ENCODE results near the gene WASF2.
"Not testable (repeated sequence)": the region's sequence is repeated elsewhere in the genome, so short reads cannot be mapped to it uniquely, and the experiment has no call there.

Gene WASF2

DNA sequence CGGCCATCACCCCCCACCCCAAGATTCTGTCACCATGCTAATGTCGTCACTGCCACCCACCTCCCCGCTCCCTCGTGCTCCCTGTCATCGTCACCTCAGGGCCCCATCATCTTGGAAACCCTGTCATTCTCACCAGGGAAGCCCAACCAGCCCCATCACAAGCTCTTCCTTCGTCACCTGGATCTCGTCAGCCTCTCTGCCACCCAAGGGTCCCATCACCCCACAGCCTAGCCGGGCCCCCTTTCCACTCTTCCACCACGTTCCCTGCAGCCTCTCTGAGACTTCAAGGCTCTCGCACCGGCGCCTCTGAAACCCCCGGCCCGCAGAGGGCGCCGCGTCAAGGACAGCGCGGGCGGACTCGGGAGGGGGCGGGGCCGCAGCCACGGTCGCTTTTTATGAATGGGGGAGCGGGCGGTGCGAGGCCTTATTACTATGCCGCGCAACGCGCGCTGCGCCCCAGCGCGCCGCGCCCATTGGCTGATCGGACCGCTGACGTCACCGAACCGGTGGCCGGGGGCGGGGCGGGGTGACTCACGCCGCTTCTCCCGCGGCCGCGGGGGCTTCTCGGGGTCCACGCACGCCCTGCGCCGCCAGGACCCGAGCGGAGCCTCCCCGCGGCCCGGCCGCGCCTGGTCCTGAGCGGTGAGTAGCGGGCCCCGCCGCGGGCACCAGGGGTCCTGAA lies 97.7 kb downstream of the WASF2 start, which contains the start of gene GPR3:
TSS of gene GPR3 (plus strand) at position 527 of the 682 bp plus-strand sequence. CDS start 1,177 bp downstream, outside the sequence.
- Histone ChIP-seq H3K4me3 (ENCODE audit: insufficient read depth, low read length, poor library complexity, severe bottlenecking) (peak within 1 kb of the TSS; percentile 64), H3K4me2 (ENCODE audit: low read depth, low read length, poor library complexity, severe bottlenecking) (peak within 1 kb of the TSS; percentile 85), H3K9me3 (ENCODE audit: insufficient read depth, low read length) (no peaks in the 10 kb centered on the region), H3K9me2 (replicated peaks; ENCODE audit: insufficient read depth, low read length) (no peaks in the 10 kb centered on the region), H3F3A (ENCODE audit: insufficient read depth) (no peaks in the 10 kb centered on the region), H3K79me2 (ENCODE audit: insufficient read depth, low read length) (no peaks in the 10 kb centered on the region), H2AFZ (ENCODE audit: low read depth, low read length, severe bottlenecking) (peak within 1 kb of the TSS; percentile 97), H3K27me3 (ENCODE audit: low read length) (no peaks in the 10 kb centered on the region), H3K36me3 (ENCODE audit: low read length) (no peaks in the 10 kb centered on the region), H3K27ac (ENCODE audit: low read depth, low read length) (no peak within 1 kb of the TSS), H3K9ac (ENCODE audit: low read length) (peak within 1 kb of the TSS; percentile 73), H4K20me1 (ENCODE audit: low read depth, low read length) (no peaks in the 10 kb centered on the region)
- no peak for TF ChIP-seq EZH2phosphoT487 (conservative IDR thresholded peaks at IDR 0.05; ENCODE audit: low read length)
- TF ChIP-seq, protein P1, sequence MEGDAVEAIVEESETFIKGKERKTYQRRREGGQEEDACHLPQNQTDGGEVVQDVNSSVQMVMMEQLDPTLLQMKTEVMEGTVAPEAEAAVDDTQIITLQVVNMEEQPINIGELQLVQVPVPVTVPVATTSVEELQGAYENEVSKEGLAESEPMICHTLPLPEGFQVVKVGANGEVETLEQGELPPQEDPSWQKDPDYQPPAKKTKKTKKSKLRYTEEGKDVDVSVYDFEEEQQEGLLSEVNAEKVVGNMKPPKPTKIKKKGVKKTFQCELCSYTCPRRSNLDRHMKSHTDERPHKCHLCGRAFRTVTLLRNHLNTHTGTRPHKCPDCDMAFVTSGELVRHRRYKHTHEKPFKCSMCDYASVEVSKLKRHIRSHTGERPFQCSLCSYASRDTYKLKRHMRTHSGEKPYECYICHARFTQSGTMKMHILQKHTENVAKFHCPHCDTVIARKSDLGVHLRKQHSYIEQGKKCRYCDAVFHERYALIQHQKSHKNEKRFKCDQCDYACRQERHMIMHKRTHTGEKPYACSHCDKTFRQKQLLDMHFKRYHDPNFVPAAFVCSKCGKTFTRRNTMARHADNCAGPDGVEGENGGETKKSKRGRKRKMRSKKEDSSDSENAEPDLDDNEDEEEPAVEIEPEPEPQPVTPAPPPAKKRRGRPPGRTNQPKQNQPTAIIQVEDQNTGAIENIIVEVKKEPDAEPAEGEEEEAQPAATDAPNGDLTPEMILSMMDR (IDR thresholded peaks at IDR 0.05; ENCODE audit: insufficient read depth, low read length, poor library complexity, severe bottlenecking) = peak; percentile 65

DNA sequence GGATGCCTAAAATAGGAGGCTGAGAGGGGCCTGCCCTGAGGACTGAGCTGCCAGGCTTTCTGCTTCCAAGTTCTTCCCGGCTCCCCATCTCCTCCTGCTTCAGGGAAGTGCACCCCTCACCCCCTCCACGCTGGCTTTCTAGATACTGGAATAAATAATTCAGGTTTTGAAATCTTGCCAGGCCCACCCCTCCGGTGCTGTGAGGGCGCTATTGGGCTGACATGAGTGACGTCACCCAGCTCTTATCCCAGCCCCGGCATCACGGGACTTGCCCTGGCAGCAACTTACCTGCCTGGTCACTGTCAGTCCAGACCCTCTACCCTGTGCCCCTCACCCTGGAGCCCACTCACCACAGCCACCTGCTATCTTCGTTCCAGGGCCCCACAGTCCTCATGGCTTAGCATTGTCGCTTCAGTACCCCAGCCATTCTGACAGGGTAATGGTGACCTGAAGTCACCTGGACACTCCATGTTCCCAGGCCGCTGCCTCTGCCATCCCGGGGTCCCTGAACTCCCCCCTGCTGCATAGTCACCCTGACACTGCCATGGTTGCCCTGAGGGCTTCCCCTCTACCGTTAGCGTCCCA lies 98.4 kb downstream of the WASF2 start:
- H3F3A ChIP-seq (ENCODE audit: insufficient read depth) = no peaks in the 10 kb centered on the region
- no peaks in the 10 kb centered on the region for H3K36me3 ChIP-seq (ENCODE audit: low read length)
- H2AFZ ChIP-seq (ENCODE audit: low read depth, low read length, severe bottlenecking) = peak overlapping the region; percentile 86
- TF ChIP-seq, protein P1 (IDR thresholded peaks at IDR 0.05; ENCODE audit: insufficient read depth, low read length, poor library complexity, severe bottlenecking) = no peak
- no peak for TF ChIP-seq EZH2phosphoT487 (conservative IDR thresholded peaks at IDR 0.05; ENCODE audit: low read length)
- H4K20me1 ChIP-seq (ENCODE audit: low read depth, low read length) = no peaks in the 10 kb centered on the region
- H3K27me3 ChIP-seq (ENCODE audit: low read length) = no peaks in the 10 kb centered on the region
- H3K9me2 ChIP-seq (replicated peaks; ENCODE audit: insufficient read depth, low read length) = no peaks in the 10 kb centered on the region
- no peaks in the 10 kb centered on the region for H3K9me3 ChIP-seq (ENCODE audit: insufficient read depth, low read length)
- H3K27ac ChIP-seq (ENCODE audit: low read depth, low read length) = no peak overlapping the region
- peak overlapping the region; percentile 73 for H3K9ac ChIP-seq (ENCODE audit: low read length)
- no peaks in the 10 kb centered on the region for H3K79me2 ChIP-seq (ENCODE audit: insufficient read depth, low read length)
- H3K4me2 ChIP-seq (ENCODE audit: low read depth, low read length, poor library complexity, severe bottlenecking) = peak overlapping the region; percentile 85
- H3K4me3 ChIP-seq (ENCODE audit: insufficient read depth, low read length, poor library complexity, severe bottlenecking) = peak overlapping the region; percentile 64

DNA sequence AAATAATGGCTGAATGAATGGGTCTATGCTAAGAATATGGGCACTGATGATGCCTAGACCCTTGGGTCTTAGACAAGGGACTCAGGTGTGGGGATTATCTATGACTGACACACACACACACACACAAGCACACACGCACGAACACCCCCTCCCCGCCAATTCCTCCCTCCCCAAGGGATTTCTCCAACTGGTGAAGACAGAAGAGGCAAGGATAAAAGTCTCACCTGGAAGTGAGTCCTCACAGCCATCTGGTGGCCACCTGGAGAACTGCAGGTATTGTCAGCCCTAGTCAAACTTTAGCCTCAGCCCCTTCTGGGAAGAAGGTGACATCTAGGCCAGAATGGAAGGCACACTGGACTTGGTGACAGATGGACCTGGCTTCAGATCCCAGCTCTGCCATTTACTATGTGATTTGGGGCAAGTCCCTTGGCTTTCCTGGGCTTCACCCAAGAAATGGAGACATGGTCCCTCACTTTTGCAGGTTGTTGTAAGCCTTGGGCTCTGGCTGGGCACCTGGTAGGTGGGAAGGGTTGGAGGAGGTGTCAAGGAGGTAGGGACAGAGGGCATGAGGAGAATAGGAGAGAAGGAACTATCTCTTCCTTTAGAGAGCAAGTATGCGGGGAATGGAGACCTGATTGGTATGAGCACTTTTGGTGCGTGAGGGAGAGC lies 101.5 kb downstream of the WASF2 start:
- no peaks in the 10 kb centered on the region for H3K79me2 ChIP-seq (ENCODE audit: insufficient read depth, low read length)
- H2AFZ ChIP-seq (ENCODE audit: low read depth, low read length, severe bottlenecking) = no peak overlapping the region
- H3K4me3 ChIP-seq (ENCODE audit: insufficient read depth, low read length, poor library complexity, severe bottlenecking) = no peak overlapping the region
- no peak overlapping the region for H3K27ac ChIP-seq (ENCODE audit: low read depth, low read length)
- no peaks in the 10 kb centered on the region for H3K9me2 ChIP-seq (replicated peaks; ENCODE audit: insufficient read depth, low read length)
- no peaks in the 10 kb centered on the region for H3K9me3 ChIP-seq (ENCODE audit: insufficient read depth, low read length)
- H3K27me3 ChIP-seq (ENCODE audit: low read length) = no peaks in the 10 kb centered on the region
- H3K4me2 ChIP-seq (ENCODE audit: low read depth, low read length, poor library complexity, severe bottlenecking) = no peak overlapping the region
- no peaks in the 10 kb centered on the region for H3K36me3 ChIP-seq (ENCODE audit: low read length)
- no peak for TF ChIP-seq EZH2phosphoT487 (conservative IDR thresholded peaks at IDR 0.05; ENCODE audit: low read length)
- TF ChIP-seq, protein P1 (IDR thresholded peaks at IDR 0.05; ENCODE audit: insufficient read depth, low read length, poor library complexity, severe bottlenecking) = peak; percentile 80
- no peaks in the 10 kb centered on the region for H3F3A ChIP-seq (ENCODE audit: insufficient read depth)
- no peak overlapping the region for H3K9ac ChIP-seq (ENCODE audit: low read length)
- H4K20me1 ChIP-seq (ENCODE audit: low read depth, low read length) = no peaks in the 10 kb centered on the region

DNA sequence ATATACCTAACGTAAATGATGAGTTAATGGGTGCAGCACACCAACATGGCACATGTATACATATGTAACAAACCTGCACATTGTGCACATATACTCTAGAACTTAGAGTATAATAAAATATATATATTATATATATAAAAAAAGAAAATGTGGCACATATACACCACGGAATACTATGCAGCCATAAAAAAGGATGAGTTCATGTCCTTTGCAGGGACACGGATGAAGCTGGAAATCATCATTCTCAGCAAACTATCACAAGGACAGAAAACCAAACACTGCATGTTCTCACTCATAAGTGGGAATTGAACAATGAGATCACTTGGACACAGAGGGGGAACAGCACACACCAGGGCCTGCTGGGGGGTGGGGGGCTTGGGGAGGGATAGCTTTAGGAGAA lies 105.2 kb downstream of the WASF2 start:
- H3F3A ChIP-seq (ENCODE audit: insufficient read depth); H3K9me2 ChIP-seq (replicated peaks; ENCODE audit: insufficient read depth, low read length); H4K20me1 ChIP-seq (ENCODE audit: low read depth, low read length); H3K4me2 ChIP-seq (ENCODE audit: low read depth, low read length, poor library complexity, severe bottlenecking); H3K27me3 ChIP-seq (ENCODE audit: low read length); H3K9ac ChIP-seq (ENCODE audit: low read length); H2AFZ ChIP-seq (ENCODE audit: low read depth, low read length, severe bottlenecking); H3K4me3 ChIP-seq (ENCODE audit: insufficient read depth, low read length, poor library complexity, severe bottlenecking); H3K36me3 ChIP-seq (ENCODE audit: low read length); H3K9me3 ChIP-seq (ENCODE audit: insufficient read depth, low read length); H3K79me2 ChIP-seq (ENCODE audit: insufficient read depth, low read length); H3K27ac ChIP-seq (ENCODE audit: low read depth, low read length): not testable (repeated sequence)

Data from SU-DHL-6 (cell line).